ENCODE measurements around the gene DHRS7C.

Gene DHRS7C

GRCh38 chr17:9809409-9809808 lies 18.0 kb upstream of the DHRS7C start:
- Histone ChIP-seq H3K36me3 (no peaks in the 10 kb centered on the region), H3K4me3 (no peak overlapping the region), H3K27me3 (peaks cover 0 to 3% of the 10 kb centered on the region in 2 donors), H3K27ac (no peak overlapping the region), H3K4me1 (no peaks in the 10 kb centered on the region), H3K9me3 (peaks cover 0 to 6% (median 5%) of the 10 kb centered on the region in 3 donors)
- TF ChIP-seq, protein P1, sequence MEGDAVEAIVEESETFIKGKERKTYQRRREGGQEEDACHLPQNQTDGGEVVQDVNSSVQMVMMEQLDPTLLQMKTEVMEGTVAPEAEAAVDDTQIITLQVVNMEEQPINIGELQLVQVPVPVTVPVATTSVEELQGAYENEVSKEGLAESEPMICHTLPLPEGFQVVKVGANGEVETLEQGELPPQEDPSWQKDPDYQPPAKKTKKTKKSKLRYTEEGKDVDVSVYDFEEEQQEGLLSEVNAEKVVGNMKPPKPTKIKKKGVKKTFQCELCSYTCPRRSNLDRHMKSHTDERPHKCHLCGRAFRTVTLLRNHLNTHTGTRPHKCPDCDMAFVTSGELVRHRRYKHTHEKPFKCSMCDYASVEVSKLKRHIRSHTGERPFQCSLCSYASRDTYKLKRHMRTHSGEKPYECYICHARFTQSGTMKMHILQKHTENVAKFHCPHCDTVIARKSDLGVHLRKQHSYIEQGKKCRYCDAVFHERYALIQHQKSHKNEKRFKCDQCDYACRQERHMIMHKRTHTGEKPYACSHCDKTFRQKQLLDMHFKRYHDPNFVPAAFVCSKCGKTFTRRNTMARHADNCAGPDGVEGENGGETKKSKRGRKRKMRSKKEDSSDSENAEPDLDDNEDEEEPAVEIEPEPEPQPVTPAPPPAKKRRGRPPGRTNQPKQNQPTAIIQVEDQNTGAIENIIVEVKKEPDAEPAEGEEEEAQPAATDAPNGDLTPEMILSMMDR (IDR thresholded peaks at IDR 0.05) = no peak
- intact Hi-C loops (cut with DNase I; ENCODE audit: low total_unique reads) = no loop called here
- no peak for DNase-seq

- no peak for DNase-seq
- TF ChIP-seq, protein P1 (IDR thresholded peaks at IDR 0.05) = no peak
- intact Hi-C loops (cut with DNase I; ENCODE audit: low total_unique reads) = no loop called here
- peaks cover 0 to 2% of the 10 kb centered on the region in 2 donors for H3K27me3 ChIP-seq
- no peak overlapping the region for H3K4me3 ChIP-seq
- peaks cover 0 to 11% (median 8%) of the 10 kb centered on the region in 3 donors for H3K9me3 ChIP-seq
- no peak overlapping the region for H3K27ac ChIP-seq
- no peaks in the 10 kb centered on the region for H3K36me3 ChIP-seq
- no peaks in the 10 kb centered on the region for H3K4me1 ChIP-seq
Measured at GRCh38 chr17:9806699-9807098, 15.3 kb upstream of the DHRS7C start.

DNA sequence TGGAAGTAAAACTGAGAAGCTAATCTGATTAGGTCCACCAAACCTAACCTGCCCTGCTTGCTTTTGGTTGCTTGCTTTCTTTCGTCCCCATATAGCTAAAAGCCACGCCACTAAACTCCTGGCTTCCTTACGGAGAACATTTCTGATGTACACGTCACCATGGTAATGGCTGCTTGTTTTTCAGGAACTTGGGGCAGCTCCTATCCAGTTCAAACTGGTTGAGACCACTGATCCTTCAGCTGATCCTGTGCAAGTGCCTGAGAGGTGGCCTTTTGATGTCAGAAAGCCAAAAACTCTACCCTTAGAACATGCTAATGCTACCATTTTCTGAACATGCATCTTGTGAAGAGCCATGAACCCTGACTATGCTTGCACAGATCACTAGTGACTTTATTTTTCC lies 14.4 kb upstream of the DHRS7C start:
- Histone ChIP-seq H3K9me3 (peaks cover 0 to 11% (median 8%) of the 10 kb centered on the region in 3 donors), H3K27ac (no peak overlapping the region), H3K36me3 (no peaks in the 10 kb centered on the region), H3K4me1 (no peaks in the 10 kb centered on the region), H3K4me3 (no peak overlapping the region), H3K27me3 (no peaks in the 10 kb centered on the region)
- no peak for DNase-seq
- intact Hi-C loops (cut with DNase I; ENCODE audit: low total_unique reads) = no loop called here
- TF ChIP-seq, protein P1 (IDR thresholded peaks at IDR 0.05) = no peak

DNA sequence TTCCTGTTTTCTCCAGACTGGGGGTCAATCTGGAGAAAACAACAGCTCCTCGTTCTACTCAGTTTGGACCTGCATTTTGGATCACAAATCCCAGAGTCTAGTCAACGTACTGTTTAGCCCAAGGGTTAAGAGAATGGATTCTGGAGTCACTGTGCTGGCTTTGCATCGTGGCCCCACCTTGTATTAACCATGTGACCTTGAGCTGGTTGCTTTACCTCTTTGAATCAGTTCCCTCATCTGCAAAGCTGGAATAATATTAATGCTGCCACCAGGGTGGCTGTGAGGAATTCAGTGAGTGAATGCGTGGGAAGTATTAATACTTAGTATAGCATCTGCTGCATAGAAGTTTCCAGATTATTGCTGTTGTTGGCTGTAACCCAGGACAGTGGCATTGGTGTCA lies 11.3 kb upstream of the DHRS7C start:
- H3K4me3 ChIP-seq = no peak overlapping the region
- no peaks in the 10 kb centered on the region for H3K36me3 ChIP-seq
- intact Hi-C loops (cut with DNase I; ENCODE audit: low total_unique reads) = no loop called here
- H3K4me1 ChIP-seq = no peaks in the 10 kb centered on the region
- no peak for DNase-seq
- H3K27me3 ChIP-seq = peaks cover 0 to 4% of the 10 kb centered on the region in 2 donors
- TF ChIP-seq, protein P1 (IDR thresholded peaks at IDR 0.05) = no peak
- no peak overlapping the region for H3K27ac ChIP-seq
- H3K9me3 ChIP-seq = peaks cover 0 to 11% (median 8%) of the 10 kb centered on the region in 3 donors

- DNase-seq = no peak
- TF ChIP-seq, protein P1 (IDR thresholded peaks at IDR 0.05) = no peak
- H3K36me3 ChIP-seq = no peaks in the 10 kb centered on the region
- no peak overlapping the region for H3K4me3 ChIP-seq
- peaks cover 0 to 11% (median 8%) of the 10 kb centered on the region in 3 donors for H3K9me3 ChIP-seq
- no peaks in the 10 kb centered on the region for H3K4me1 ChIP-seq
- peaks cover 0 to 4% of the 10 kb centered on the region in 2 donors for H3K27me3 ChIP-seq
- H3K27ac ChIP-seq = no peak overlapping the region
- intact Hi-C loops (cut with DNase I; ENCODE audit: low total_unique reads) = no loop called here
Measured at GRCh38 chr17:9802294-9802693, 10.9 kb upstream of the DHRS7C start.

GRCh38 chr17:9801505-9801904 lies 10.1 kb upstream of the DHRS7C start:
- no peak overlapping the region for H3K4me3 ChIP-seq
- no peak overlapping the region for H3K27ac ChIP-seq
- H3K4me1 ChIP-seq = no peaks in the 10 kb centered on the region
- peaks cover 0 to 4% of the 10 kb centered on the region in 2 donors for H3K27me3 ChIP-seq
- intact Hi-C loops (cut with DNase I; ENCODE audit: low total_unique reads) = no loop called here
- H3K36me3 ChIP-seq = no peaks in the 10 kb centered on the region
- H3K9me3 ChIP-seq = peaks cover 0 to 11% (median 8%) of the 10 kb centered on the region in 3 donors
- no peak for DNase-seq
- TF ChIP-seq, protein P1 (IDR thresholded peaks at IDR 0.05) = no peak

Data from tibial artery (tissue), 4 donors.